ENCODE results near the gene FOXP1.
"Not testable (repeated sequence)": the region's sequence is repeated elsewhere in the genome, so short reads cannot be mapped to it uniquely, and the experiment has no call there.

GRCh38 chr3:71435836-71436235 is 147.7 kb downstream of the FOXP1 start:
- not testable (repeated sequence) for TF ChIP-seq CTCF, POLR2A, POLR2AphosphoS5, EP300 (IDR thresholded peaks at IDR 0.05)
